ENCODE data around the gene SNX17. TPM values are rescaled to one million over a fixed set of nuclear protein-coding genes. Genes with fewer than 3 reads are reported as not detected.

Gene SNX17
- total and polyA plus RNA-seq, 2 of the 13 experiments (the other 11 are each of a cell fraction or from before 2014, with no cell fraction given) = 75.0 to 109 TPM

DNA sequence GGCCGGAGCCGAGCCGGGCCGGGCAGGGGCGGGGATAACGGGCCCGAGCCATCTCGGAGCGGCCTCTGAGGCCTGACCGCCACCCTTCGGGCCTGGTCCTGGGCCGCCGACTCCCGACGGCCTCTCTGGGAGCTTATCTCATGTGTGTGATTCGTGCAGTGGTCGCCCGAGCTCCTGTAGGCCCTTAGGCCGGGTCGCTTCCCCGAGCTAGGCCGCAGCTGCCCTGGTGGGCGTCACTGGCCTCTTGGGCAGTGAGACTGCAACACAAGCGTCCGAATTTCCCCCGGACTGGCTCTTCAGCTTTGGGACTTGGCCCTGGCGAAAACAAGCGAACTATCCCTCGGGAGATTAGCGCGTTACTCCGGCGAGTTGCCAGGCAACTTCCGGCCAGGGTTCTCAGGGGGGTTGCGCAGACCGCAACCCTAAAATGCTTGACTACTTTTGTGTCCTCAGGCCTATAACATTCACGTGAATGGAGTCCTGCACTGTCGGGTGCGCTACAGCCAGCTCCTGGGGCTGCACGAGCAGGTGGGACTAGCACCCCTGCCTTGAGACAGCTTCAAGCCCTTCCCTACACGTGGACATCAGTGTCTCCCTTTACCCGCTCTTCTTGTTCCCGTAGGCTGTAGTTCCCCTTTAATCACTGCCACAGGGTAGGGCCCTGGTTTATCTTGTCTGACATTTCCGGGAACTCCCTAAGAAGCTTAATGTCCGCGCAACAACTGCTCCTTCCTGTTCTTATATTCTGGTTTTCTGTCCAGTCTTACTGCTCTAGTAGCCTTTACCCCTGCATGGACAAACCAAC, 602 bp downstream of the SNX17 start (continued):
- TF ChIP-seq, protein P1, sequence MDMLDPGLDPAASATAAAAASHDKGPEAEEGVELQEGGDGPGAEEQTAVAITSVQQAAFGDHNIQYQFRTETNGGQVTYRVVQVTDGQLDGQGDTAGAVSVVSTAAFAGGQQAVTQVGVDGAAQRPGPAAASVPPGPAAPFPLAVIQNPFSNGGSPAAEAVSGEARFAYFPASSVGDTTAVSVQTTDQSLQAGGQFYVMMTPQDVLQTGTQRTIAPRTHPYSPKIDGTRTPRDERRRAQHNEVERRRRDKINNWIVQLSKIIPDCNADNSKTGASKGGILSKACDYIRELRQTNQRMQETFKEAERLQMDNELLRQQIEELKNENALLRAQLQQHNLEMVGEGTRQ (IDR thresholded peaks at IDR 0.05; ENCODE audit: low read depth, low read length) = 0 out of 2 replicates have a peak, but pooled peaks have one; percentile 1
- TF ChIP-seq, protein P1 (CRISPR knock-in tag; IDR thresholded peaks at IDR 0.05; ENCODE audit: borderline replicate concordance) = no peak
- no peak for TF ChIP-seq MTA3 (CRISPR knock-in tag; IDR thresholded peaks at IDR 0.05)
- peak; percentile 57; the same call in 1 of the 2 replicates for TF ChIP-seq ZNF547 (CRISPR knock-in tag; IDR thresholded peaks at IDR 0.05)
- 0 out of 2 replicates have a peak, but pooled peaks have one; percentile 23 for TF ChIP-seq ZNF510 (CRISPR knock-in tag; IDR thresholded peaks at IDR 0.05; ENCODE audit: low read depth)
- no peak for TF ChIP-seq YY1 (IDR thresholded peaks at IDR 0.05; ENCODE audit: insufficient read depth, insufficient replicate concordance, low read depth, low read length)
- TF ChIP-seq ZNF552 (CRISPR knock-in tag; IDR thresholded peaks at IDR 0.05; ENCODE audit: borderline replicate concordance) = peak; percentile 27; the same call in 1 of the 2 replicates
- peak; percentile 73; the same call in 1 of the 2 replicates for TF ChIP-seq SNAPC2 (CRISPR knock-in tag; IDR thresholded peaks at IDR 0.05)
- TF ChIP-seq, protein P2, sequence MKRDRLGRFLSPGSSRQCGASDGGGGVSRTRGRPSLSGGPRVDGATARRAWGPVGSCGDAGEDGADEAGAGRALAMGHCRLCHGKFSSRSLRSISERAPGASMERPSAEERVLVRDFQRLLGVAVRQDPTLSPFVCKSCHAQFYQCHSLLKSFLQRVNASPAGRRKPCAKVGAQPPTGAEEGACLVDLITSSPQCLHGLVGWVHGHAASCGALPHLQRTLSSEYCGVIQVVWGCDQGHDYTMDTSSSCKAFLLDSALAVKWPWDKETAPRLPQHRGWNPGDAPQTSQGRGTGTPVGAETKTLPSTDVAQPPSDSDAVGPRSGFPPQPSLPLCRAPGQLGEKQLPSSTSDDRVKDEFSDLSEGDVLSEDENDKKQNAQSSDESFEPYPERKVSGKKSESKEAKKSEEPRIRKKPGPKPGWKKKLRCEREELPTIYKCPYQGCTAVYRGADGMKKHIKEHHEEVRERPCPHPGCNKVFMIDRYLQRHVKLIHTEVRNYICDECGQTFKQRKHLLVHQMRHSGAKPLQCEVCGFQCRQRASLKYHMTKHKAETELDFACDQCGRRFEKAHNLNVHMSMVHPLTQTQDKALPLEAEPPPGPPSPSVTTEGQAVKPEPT (CRISPR knock-in tag; IDR thresholded peaks at IDR 0.05; ENCODE audit: low read depth) = peak; percentile 24; the same call in 1 of the 2 replicates
- TF ChIP-seq, protein P3, sequence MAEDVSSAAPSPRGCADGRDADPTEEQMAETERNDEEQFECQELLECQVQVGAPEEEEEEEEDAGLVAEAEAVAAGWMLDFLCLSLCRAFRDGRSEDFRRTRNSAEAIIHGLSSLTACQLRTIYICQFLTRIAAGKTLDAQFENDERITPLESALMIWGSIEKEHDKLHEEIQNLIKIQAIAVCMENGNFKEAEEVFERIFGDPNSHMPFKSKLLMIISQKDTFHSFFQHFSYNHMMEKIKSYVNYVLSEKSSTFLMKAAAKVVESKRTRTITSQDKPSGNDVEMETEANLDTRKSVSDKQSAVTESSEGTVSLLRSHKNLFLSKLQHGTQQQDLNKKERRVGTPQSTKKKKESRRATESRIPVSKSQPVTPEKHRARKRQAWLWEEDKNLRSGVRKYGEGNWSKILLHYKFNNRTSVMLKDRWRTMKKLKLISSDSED (CRISPR knock-in tag; IDR thresholded peaks at IDR 0.05) = no peak
- TF ChIP-seq, protein P4, sequence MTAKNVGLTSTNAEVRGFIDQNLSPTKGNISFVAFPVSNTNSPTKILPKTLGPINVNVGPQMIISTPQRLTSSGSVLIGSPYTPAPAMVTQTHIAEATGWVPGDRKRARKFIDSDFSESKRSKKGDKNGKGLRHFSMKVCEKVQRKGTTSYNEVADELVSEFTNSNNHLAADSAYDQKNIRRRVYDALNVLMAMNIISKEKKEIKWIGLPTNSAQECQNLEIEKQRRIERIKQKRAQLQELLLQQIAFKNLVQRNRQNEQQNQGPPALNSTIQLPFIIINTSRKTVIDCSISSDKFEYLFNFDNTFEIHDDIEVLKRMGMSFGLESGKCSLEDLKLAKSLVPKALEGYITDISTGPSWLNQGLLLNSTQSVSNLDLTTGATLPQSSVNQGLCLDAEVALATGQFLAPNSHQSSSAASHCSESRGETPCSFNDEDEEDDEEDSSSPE (CRISPR knock-in tag; IDR thresholded peaks at IDR 0.05) = peak; percentile 43
- TF ChIP-seq HOXA3 (CRISPR knock-in tag; IDR thresholded peaks at IDR 0.05) = 0 out of 2 replicates have a peak, but pooled peaks have one; percentile 12
- peak; percentile 69; the same call in 1 of the 2 replicates for TF ChIP-seq NKX3-1 (CRISPR knock-in tag; IDR thresholded peaks at IDR 0.05)
- TF ChIP-seq NFKBIZ (CRISPR knock-in tag; IDR thresholded peaks at IDR 0.05) = no peak; the same call in 1 of the 2 replicates
- TF ChIP-seq, protein P5, sequence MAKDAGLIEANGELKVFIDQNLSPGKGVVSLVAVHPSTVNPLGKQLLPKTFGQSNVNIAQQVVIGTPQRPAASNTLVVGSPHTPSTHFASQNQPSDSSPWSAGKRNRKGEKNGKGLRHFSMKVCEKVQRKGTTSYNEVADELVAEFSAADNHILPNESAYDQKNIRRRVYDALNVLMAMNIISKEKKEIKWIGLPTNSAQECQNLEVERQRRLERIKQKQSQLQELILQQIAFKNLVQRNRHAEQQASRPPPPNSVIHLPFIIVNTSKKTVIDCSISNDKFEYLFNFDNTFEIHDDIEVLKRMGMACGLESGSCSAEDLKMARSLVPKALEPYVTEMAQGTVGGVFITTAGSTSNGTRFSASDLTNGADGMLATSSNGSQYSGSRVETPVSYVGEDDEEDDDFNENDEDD (CRISPR knock-in tag; IDR thresholded peaks at IDR 0.05; ENCODE audit: borderline replicate concordance) = peak; percentile 70; the same call in 1 of the 2 replicates
- no peak for TF ChIP-seq ZNF615 (CRISPR knock-in tag; IDR thresholded peaks at IDR 0.05; ENCODE audit: borderline replicate concordance)
- no peak for TF ChIP-seq ZNF256 (CRISPR knock-in tag; conservative IDR thresholded peaks at IDR 0.05)
- no peak for TF ChIP-seq HOXA5 (CRISPR knock-in tag; IDR thresholded peaks at IDR 0.05)

Data from HepG2 (cell line).